ENCODE data around the gene TTC33.

- TF ChIP-seq CREB1 (IDR thresholded peaks at IDR 0.05; ENCODE audit: low read depth) (no peak), CEBPB (IDR thresholded peaks at IDR 0.05) (no peak), REST (IDR thresholded peaks at IDR 0.05; ENCODE audit: low read depth) (no peak), EGR1 (IDR thresholded peaks at IDR 0.05) (no peak)
Measured at GRCh38 chr5:40688127-40688761, 67.5 kb downstream of the TTC33 start.
